ENCODE results near the gene SORCS2. TPM values are rescaled to one million over a fixed set of nuclear protein-coding genes. Genes with fewer than 3 reads are reported as not detected.

Gene SORCS2
- total and polyA plus RNA-seq, 2 of the 8 experiments (the other 6 are each of a cell fraction or from before 2014, with no cell fraction given): 0.36 to 1.8 TPM

GRCh38 chr4:7766661-7767345 is 574.5 kb downstream of the SORCS2 start (continued):
- TF ChIP-seq ASH2L (IDR thresholded peaks at IDR 0.05; ENCODE audit: low read length): no peak
